ENCODE measurements around the gene PRPH.
A peak's percentile ranks its signal among the peaks of the same experiment; 100 is the strongest.

The PRPH gene

DNA sequence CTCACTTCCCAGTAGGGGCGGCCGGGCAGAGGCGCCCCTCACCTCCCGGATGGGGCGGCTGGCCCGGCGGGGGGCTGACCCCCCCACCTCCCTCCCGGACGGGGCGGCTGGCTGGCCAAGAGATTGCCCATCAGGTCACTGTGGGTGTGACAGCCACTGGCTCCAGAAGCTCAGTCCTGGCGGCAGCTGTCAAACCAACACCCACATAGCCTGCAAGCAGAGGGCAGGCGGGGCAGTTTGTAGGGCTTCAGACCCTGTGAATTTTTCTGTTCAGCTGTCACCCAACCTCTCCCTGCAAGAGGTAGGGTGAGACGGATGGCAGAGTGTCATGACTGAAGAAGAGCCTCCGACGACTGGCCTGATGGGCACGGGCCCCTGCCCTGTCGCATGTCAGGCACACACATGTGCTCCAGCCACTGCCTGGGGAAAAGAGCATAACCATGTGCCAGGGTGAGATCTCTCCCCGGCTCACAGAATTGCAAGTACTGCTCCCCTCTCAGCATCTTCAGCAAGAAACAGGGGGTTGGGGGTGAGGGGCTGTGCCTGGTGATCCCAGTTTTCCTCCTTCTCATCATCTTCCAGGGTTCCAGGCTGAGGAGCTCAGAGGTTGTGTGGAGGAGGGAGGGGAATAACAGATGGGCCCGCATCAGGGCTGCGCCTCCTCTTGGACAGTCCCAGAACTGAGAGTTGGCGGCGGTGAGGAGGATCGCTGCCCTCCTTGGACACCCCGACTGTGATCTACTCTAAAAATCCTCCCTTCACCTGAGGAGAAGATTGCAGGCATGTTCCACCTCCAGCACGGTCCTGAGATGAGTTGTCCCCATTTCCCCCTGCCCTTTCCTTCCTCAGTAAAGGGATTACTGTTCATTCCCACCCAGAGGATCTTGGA lies 11.2 kb upstream of the PRPH start:
- H3K9me3 Mint-ChIP-seq, result no peaks in the 10 kb centered on the region
- no peak overlapping the region for H3K4me3 Mint-ChIP-seq
- peaks cover 4% of the 10 kb centered on the region for H3K4me1 Mint-ChIP-seq
- DNase-seq (ENCODE audit: low spot score in 2 of 2), result no peak
- H3K27ac Mint-ChIP-seq, result no peak overlapping the region
- no peak for ATAC-seq (ENCODE audit: low read depth)
- peaks cover 28% of the 10 kb centered on the region for H3K27me3 Mint-ChIP-seq
- no peaks in the 10 kb centered on the region for H3K36me3 Mint-ChIP-seq

GRCh38 chr12:49284672-49285071 lies 10.3 kb upstream of the PRPH start:
- H3K4me1 Mint-ChIP-seq, result peaks cover 4% of the 10 kb centered on the region
- H3K27ac Mint-ChIP-seq, result no peak overlapping the region

GRCh38 chr12:49287876-49288275 lies 7.1 kb upstream of the PRPH start:
- H3K4me1 Mint-ChIP-seq, result peaks cover 6% of the 10 kb centered on the region
- H3K9me3 Mint-ChIP-seq, result no peaks in the 10 kb centered on the region
- DNase-seq (ENCODE audit: low spot score in 2 of 2) (no peak), ATAC-seq (ENCODE audit: low read depth) (no peak)
- no peak overlapping the region for H3K27ac Mint-ChIP-seq
- peaks cover 25% of the 10 kb centered on the region for H3K27me3 Mint-ChIP-seq
- H3K4me3 Mint-ChIP-seq, result no peak overlapping the region
- H3K36me3 Mint-ChIP-seq, result no peaks in the 10 kb centered on the region

More at GRCh38 chr12:49284672-49285071, 10.3 kb upstream of the PRPH start:
- no peaks in the 10 kb centered on the region for H3K36me3 Mint-ChIP-seq
- H3K27me3 Mint-ChIP-seq, result peaks cover 31% of the 10 kb centered on the region
- DNase-seq (ENCODE audit: low spot score in 2 of 2), result no peak
- no peak overlapping the region for H3K4me3 Mint-ChIP-seq
- no peak for ATAC-seq (ENCODE audit: low read depth)
- no peaks in the 10 kb centered on the region for H3K9me3 Mint-ChIP-seq

DNA sequence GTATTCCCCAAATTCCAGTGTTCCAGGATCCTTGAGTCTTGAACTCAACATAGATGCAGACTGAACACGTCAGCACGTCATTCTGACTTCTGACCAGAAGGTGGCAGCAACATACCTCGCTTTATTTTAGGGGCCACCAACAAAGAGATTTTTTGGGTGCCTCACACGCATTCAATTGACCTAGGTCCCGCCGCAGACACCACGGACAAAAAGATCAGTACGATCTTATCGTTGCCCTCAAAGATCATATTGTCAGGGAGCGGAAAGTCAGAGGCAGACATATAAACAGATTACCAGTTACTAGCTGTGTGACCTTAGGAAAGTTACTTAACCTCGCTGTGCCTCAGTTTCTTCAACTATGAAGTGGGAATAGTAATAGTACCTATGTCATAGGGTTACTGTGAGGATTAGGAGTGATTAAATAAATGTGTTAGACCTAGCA lies 6.5 kb upstream of the PRPH start:
- Mint-ChIP-seq H3K36me3 (no peaks in the 10 kb centered on the region), H3K27me3 (peaks cover 25% of the 10 kb centered on the region), H3K4me3 (no peak overlapping the region), H3K4me1 (peaks cover 6% of the 10 kb centered on the region), H3K9me3 (no peaks in the 10 kb centered on the region), H3K27ac (no peak overlapping the region)
- DNase-seq (ENCODE audit: low spot score in 2 of 2) (peak; percentile 73 to 79), ATAC-seq (ENCODE audit: low read depth) (peak; percentile 81)

DNA sequence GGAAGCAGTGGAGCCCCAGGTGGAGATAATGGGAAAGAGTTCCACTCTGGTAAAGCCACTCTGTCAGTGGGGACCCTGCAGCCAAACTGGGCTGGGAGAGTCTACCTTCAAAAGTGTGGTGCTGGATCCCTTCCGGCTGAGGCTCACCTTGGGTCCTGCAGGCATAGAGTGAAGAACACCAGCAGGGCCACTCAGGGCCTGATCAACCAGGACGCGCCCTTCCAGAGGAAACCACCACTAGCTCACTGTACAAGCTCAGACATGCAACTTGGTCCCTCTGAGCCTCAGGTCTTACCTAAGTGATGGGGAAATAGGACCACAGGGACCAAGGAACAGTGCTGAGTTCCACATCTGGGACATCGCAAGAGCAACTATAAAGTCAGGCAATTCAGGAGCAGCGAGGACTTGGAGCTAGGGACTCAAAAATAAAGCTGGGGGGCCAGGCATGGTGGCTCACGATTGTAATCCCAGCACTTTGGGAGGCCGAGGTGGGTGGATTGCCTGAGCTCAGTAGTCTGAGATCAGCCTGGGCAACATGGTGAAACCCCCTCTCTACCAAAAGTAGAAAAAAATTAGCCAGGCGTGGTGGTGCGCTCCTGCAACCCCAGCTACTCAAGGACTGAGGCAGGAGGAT lies 5.9 kb upstream of the PRPH start:
- Mint-ChIP-seq H3K27ac (no peak overlapping the region), H3K9me3 (no peaks in the 10 kb centered on the region), H3K4me1 (peaks cover 6% of the 10 kb centered on the region), H3K27me3 (peaks cover 24% of the 10 kb centered on the region), H3K4me3 (no peak overlapping the region), H3K36me3 (no peaks in the 10 kb centered on the region)
- no peak for ATAC-seq (ENCODE audit: low read depth)
- DNase-seq (ENCODE audit: low spot score in 2 of 2), result no peak

DNA sequence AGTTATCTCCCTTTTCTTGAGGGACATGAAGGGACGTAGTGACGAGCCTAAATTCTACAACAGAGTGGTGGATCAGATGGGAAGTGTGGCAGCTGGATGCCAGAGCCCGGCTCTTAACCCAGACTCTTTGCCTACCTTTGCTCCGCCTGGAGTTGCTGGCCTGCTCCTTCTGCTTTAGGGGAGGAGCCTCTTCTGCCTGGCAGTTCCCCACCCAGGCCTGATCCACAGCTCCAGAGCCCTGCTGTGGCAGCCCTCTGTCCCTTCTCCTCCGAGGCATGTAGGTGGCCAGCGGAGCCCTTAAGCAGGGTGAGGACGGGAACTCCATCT lies 2.3 kb upstream of the PRPH start:
- H3K27ac Mint-ChIP-seq, result no peak overlapping the region
- peaks cover 16% of the 10 kb centered on the region for H3K4me1 Mint-ChIP-seq
- peaks cover 21% of the 10 kb centered on the region for H3K27me3 Mint-ChIP-seq
- H3K36me3 Mint-ChIP-seq, result no peaks in the 10 kb centered on the region
- no peaks in the 10 kb centered on the region for H3K9me3 Mint-ChIP-seq
- no peak for ATAC-seq (ENCODE audit: low read depth)
- no peak overlapping the region for H3K4me3 Mint-ChIP-seq
- no peak for DNase-seq (ENCODE audit: low spot score in 2 of 2)

GRCh38 chr12:49293056-49293956 lies 1.6 kb upstream of the PRPH start:
- DNase-seq (ENCODE audit: low spot score in 2 of 2) (no peak), ATAC-seq (ENCODE audit: low read depth) (no peak)
- H3K27ac Mint-ChIP-seq, result no peak overlapping the region
- peaks cover 17% of the 10 kb centered on the region for H3K4me1 Mint-ChIP-seq
- peaks cover 22% of the 10 kb centered on the region for H3K27me3 Mint-ChIP-seq
- H3K4me3 Mint-ChIP-seq, result no peak overlapping the region
- H3K9me3 Mint-ChIP-seq, result no peaks in the 10 kb centered on the region
- H3K36me3 Mint-ChIP-seq, result no peaks in the 10 kb centered on the region

GRCh38 chr12:49294086-49294803 lies 702 bp upstream of the PRPH start:
- Mint-ChIP-seq H3K4me3 (no peak overlapping the region), H3K36me3 (no peaks in the 10 kb centered on the region), H3K27ac (no peak overlapping the region), H3K27me3 (peaks cover 19% of the 10 kb centered on the region), H3K4me1 (peaks cover 15% of the 10 kb centered on the region), H3K9me3 (no peaks in the 10 kb centered on the region)
- ATAC-seq (ENCODE audit: low read depth) (no peak), DNase-seq (ENCODE audit: low spot score in 2 of 2) (no peak)

DNA sequence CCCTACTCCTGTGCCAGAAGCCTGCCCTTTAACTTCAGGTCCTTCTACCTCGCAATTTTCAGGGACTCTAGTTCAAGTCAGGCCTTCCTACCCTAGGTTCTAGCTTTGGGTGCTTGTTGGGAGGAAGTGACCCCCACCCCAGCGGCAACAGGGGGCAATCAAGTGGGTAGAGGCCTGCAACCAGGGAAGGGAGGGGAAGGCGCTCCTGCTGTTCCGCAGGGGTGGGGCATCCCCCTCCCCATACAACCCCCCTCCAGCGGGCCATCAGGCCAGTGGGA lies 204 bp upstream of the PRPH start:
- Mint-ChIP-seq H3K27me3 (peaks cover 19% of the 10 kb centered on the region), H3K36me3 (no peaks in the 10 kb centered on the region), H3K4me1 (peaks cover 15% of the 10 kb centered on the region), H3K4me3 (no peak overlapping the region), H3K9me3 (no peaks in the 10 kb centered on the region), H3K27ac (no peak overlapping the region)
- ATAC-seq (ENCODE audit: low read depth) (no peak), DNase-seq (ENCODE audit: low spot score in 2 of 2) (no peak)

GRCh38 chr12:49296034-49296835 lies 1.3 kb downstream of the PRPH start:
- ATAC-seq (ENCODE audit: low read depth) (peak; percentile 71), DNase-seq (ENCODE audit: low spot score in 2 of 2) (peak; percentile 55 to 68)
- peaks cover 21% of the 10 kb centered on the region for H3K27me3 Mint-ChIP-seq
- peak overlapping the region; percentile 75 for H3K4me3 Mint-ChIP-seq
- H3K4me1 Mint-ChIP-seq, result peaks cover 15% of the 10 kb centered on the region
- no peaks in the 10 kb centered on the region for H3K9me3 Mint-ChIP-seq
- H3K36me3 Mint-ChIP-seq, result no peaks in the 10 kb centered on the region
- no peak overlapping the region for H3K27ac Mint-ChIP-seq

DNA sequence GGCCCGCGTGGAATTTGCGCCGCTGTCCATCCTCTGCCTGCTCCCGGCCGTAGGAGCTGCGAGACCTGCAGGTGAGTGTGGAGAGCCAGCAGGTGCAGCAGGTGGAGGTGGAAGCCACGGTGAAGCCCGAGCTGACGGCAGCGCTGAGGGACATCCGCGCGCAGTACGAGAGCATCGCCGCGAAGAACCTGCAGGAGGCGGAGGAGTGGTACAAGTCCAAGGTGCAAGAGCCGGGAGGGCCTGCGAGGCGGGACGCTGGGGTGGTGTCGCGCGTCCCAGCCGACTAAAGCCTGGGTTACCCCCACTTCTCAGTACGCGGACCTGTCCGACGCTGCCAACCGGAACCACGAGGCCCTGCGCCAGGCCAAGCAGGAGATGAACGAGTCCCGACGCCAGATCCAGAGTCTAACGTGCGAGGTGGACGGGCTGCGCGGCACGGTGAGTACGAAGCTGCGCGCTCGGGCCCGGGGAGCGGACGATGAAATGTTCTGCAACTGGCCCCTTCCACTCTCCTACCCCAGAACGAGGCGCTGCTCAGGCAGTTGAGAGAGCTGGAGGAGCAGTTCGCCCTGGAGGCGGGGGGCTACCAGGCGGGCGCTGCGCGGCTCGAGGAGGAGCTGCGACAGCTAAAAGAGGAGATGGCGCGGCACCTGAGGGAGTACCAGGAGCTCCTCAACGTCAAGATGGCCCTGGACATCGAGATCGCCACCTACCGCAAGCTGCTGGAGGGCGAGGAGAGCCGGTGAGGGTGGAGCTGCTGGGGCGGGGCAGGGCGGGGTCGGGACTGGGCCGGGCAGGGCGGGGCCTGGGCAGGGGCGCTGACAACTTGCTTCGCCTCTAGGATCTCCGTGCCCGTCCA lies 2.1 kb downstream of the PRPH start:
- ATAC-seq (ENCODE audit: low read depth) (peak; percentile 54), DNase-seq (ENCODE audit: low spot score in 2 of 2) (peak in 1 of 2 donors; percentile 25)
- no peaks in the 10 kb centered on the region for H3K36me3 Mint-ChIP-seq
- H3K9me3 Mint-ChIP-seq, result no peaks in the 10 kb centered on the region
- no peak overlapping the region for H3K27ac Mint-ChIP-seq
- peaks cover 16% of the 10 kb centered on the region for H3K4me1 Mint-ChIP-seq
- H3K27me3 Mint-ChIP-seq, result peaks cover 24% of the 10 kb centered on the region
- peak overlapping the region; percentile 75 for H3K4me3 Mint-ChIP-seq

- Mint-ChIP-seq H3K36me3 (no peaks in the 10 kb centered on the region), H3K27ac (no peak overlapping the region), H3K9me3 (no peaks in the 10 kb centered on the region), H3K4me1 (peaks cover 16% of the 10 kb centered on the region), H3K4me3 (peak overlapping the region; percentile 40), H3K27me3 (peaks cover 24% of the 10 kb centered on the region)
- no peak for DNase-seq (ENCODE audit: low spot score in 2 of 2)
- no peak for ATAC-seq (ENCODE audit: low read depth)
These were observed 2.7 kb downstream of the PRPH start for GRCh38 chr12:49297695-49298060.
